HCT116 (cell line): Measurements from ENCODE around the gene RAD51AP2. TPM values are rescaled to one million over a fixed set of nuclear protein-coding genes. Genes with fewer than 3 reads are reported as not detected.

ENCODE experiments used
- ATAC-seq: fragments of 200-7000 bp; cut with Tn5 transposase; 2 replicates; pipeline ENCODE4 v1.9.1; 2020; ENCODE audit warnings: mild to moderate bottlenecking, moderate library complexity
- BruUV-seq: library from RNA; stranded (reverse); fragments of 400-500 nt; replicated peaks from 2 replicates; lab custom pipeline; 2021; lab: Mats Ljungman, UMichigan
- CTCF ChIA-PET: fragments of 300-600 bp; sonication (Branson Sonifier 250); formaldehyde crosslinking; loops from one replicate; lab custom pipeline; 2021; ENCODE audit warnings: antibody characterized with exemption; lab: Charles Lee
- POLR2A ChIA-PET: fragments of 300-600, 350-600 bp; sonication (Branson Sonifier 250); formaldehyde crosslinking; loops from one replicate; lab custom pipeline; 2021; ENCODE audit warnings: antibody characterized with exemption; lab: Charles Lee
- RAD21 ChIA-PET, 2 experiments: fragments of 300-600 bp; sonication (Branson Sonifier 250); formaldehyde crosslinking; loops; one replicate each; lab custom pipeline; 2023; ENCODE audit warnings: low total read pairs in 2 of 2; ENCODE audit not compliant: uncharacterized antibody in 2 of 2, unreplicated experiment in 2 of 2, low non-redundant PET in 1 of 2; lab: Charles Lee
- DNase-seq: peaks from one replicate; pipeline ENCODE4 v3.0.0-alpha.2; 2010; ENCODE audit warnings: low read depth, low spot score
- H2AFZ ChIP-seq: fragments of 200-600 bp; shearing (Covaris generic), sonication (generic); 2 replicates; pipeline ENCODE4 v1.6.1; 2017; ENCODE audit warnings: low read depth, mixed run types, mixed read lengths, antibody characterized with exemption, low read length; ENCODE audit not compliant: poor library complexity, severe bottlenecking
- H3K27ac ChIP-seq: 2 replicates; pipeline ENCODE4 v1.5.1; 2012; ENCODE audit warnings: low read depth, low read length
- H3K27me3 ChIP-seq: fragments of 200-600 bp; sonication (generic); 2 replicates; pipeline ENCODE4 v1.6.1; 2016; ENCODE audit warnings: mixed run types, low read length, mixed read lengths; ENCODE audit not compliant: insufficient read depth
- H3K36me3 ChIP-seq, 2 experiments: fragments of 200-500 bp in 1 of 2; fragments of 200-600 bp in 1 of 2; sonication (Bioruptor generic) in 1 of 2; sonication (generic) in 1 of 2; 2 replicates each; pipeline versions ENCODE4 v1.5.1 to v1.6.1; 2014 to 2016; ENCODE audit warnings: low read length in 2 of 2, inconsistent platforms in 1 of 2, mixed read lengths in 1 of 2, mixed run types in 1 of 2; ENCODE audit not compliant: insufficient read depth in 2 of 2, control insufficient read depth in 1 of 2
- H3K4me1 ChIP-seq, 2 experiments: fragments of 200-600 bp in 1 of 2; sonication (generic) in 1 of 2; 2 replicates each; pipeline versions ENCODE4 v1.5.1 to v1.6.1; 2012 to 2017; ENCODE audit warnings: low read length in 2 of 2, inconsistent platforms in 1 of 2, mild to moderate bottlenecking in 1 of 2, mixed read lengths in 1 of 2, mixed run types in 1 of 2, moderate library complexity in 1 of 2; ENCODE audit not compliant: insufficient read depth in 2 of 2, control insufficient read depth in 1 of 2
- H3K4me2 ChIP-seq: fragments of 200-600 bp; sonication (generic); 2 replicates; pipeline ENCODE4 v1.6.1; 2017; ENCODE audit warnings: mixed run types, low read length, mixed read lengths
- H3K4me3 ChIP-seq, 2 experiments: fragments of 200-600 bp in 1 of 2; sonication (generic) in 1 of 2; replicated peaks in 1 of 2; 2 replicates each; pipeline ENCODE4 v1.5.1; 2011 to 2016; ENCODE audit warnings: low read length in 2 of 2, control low read depth in 1 of 2, low read depth in 1 of 2, mild to moderate bottlenecking in 1 of 2, mixed read lengths in 1 of 2, mixed run types in 1 of 2
- H3K79me2 ChIP-seq: fragments of 200-600 bp; sonication (generic); 2 replicates; pipeline ENCODE4 v1.6.1; 2017; ENCODE audit warnings: mild to moderate bottlenecking, mixed run types, low read length, moderate library complexity, mixed read lengths; ENCODE audit not compliant: insufficient read depth
- H3K9ac ChIP-seq: fragments of 200-600 bp; sonication (generic); 2 replicates; pipeline ENCODE4 v1.6.1; 2016; ENCODE audit warnings: low read length, mixed read lengths
- H3K9me2 ChIP-seq: fragments of 200-600 bp; sonication (generic), shearing (Covaris generic); 2 replicates; pipeline ENCODE4 v1.6.1; 2017; ENCODE audit warnings: mixed run types, mild to moderate bottlenecking, moderate library complexity; ENCODE audit not compliant: insufficient read depth
- H3K9me3 ChIP-seq, 2 experiments: fragments of 200-500 bp in 1 of 2; fragments of 200-600 bp in 1 of 2; sonication (Bioruptor generic) in 1 of 2; sonication (generic) in 1 of 2; 2 replicates each; pipeline ENCODE4 v1.6.1; 2014 to 2017; ENCODE audit warnings: low read length in 2 of 2, mixed read lengths in 2 of 2, inconsistent platforms in 1 of 2, low read depth in 1 of 2, mild to moderate bottlenecking in 1 of 2, mixed run types in 1 of 2, moderate library complexity in 1 of 2; ENCODE audit not compliant: control insufficient read depth in 1 of 2, insufficient read depth in 1 of 2
- H4K20me1 ChIP-seq: fragments of 200-600 bp; sonication (generic), shearing (Covaris generic); 2 replicates; pipeline ENCODE4 v1.6.1; 2017; ENCODE audit warnings: mixed run types, mild to moderate bottlenecking, moderate library complexity; ENCODE audit not compliant: insufficient read depth
- CBX3 ChIP-seq: IDR thresholded peaks from 2 replicates; pipeline ENCODE4 v1.6.1; 2012; ENCODE audit warnings: low read depth
- CEBPB ChIP-seq: IDR thresholded peaks from 2 replicates; pipeline ENCODE4 v1.6.1; 2012; ENCODE audit warnings: low read depth
- EGR1 ChIP-seq: IDR thresholded peaks from 2 replicates; pipeline ENCODE4 v1.6.1; 2012; ENCODE audit warnings: low read depth
- EZH2phosphoT487 ChIP-seq: fragments of 200-600 bp; IDR thresholded peaks from 2 replicates; pipeline ENCODE4 v1.6.1; 2018; ENCODE audit warnings: antibody characterized with exemption, borderline replicate concordance
- FOSL1 ChIP-seq: IDR thresholded peaks from 2 replicates; pipeline ENCODE4 v1.6.1; 2012; ENCODE audit warnings: low read depth
- JUND ChIP-seq: IDR thresholded peaks from 2 replicates; pipeline ENCODE4 v1.6.1; 2012
- POLR2A ChIP-seq: IDR thresholded peaks from 2 replicates; pipeline ENCODE4 v1.7.0; 2011; ENCODE audit warnings: borderline replicate concordance; ENCODE audit not compliant: insufficient read depth, insufficient read length; ENCODE audit errors: extremely low read depth
- POLR2AphosphoS5 ChIP-seq: IDR thresholded peaks from 2 replicates; pipeline ENCODE4 v1.6.1; 2011; ENCODE audit warnings: mild to moderate bottlenecking, low read depth, low read length, moderate library complexity
- SP1 ChIP-seq: IDR thresholded peaks from 2 replicates; pipeline ENCODE4 v1.6.1; 2012; ENCODE audit warnings: low read depth
- TCF7L2 ChIP-seq: IDR thresholded peaks from 2 replicates; pipeline ENCODE4 v1.7.0; 2011; ENCODE audit warnings: borderline replicate concordance, inconsistent platforms; ENCODE audit not compliant: insufficient read depth, insufficient read length; ENCODE audit errors: extremely low read depth
- ZNF274 ChIP-seq: fragments of 200-500 bp; sonication (Bioruptor generic); IDR thresholded peaks from 2 replicates; pipeline ENCODE4 v1.6.1; 2014; ENCODE audit warnings: mild to moderate bottlenecking, low read depth, low read length, inconsistent platforms
- intact Hi-C: fragments of 100-400 bp; cut with micrococcal nuclease; formaldehyde crosslinking; loops from 2 replicates; pipeline ENCODE4 v1.10.0; 2022
- total RNA-seq: library from RNA; stranded (reverse); gene quantifications from one replicate; pipeline ENCODE4 v1.2.1, GENCODE V29; 2021; ENCODE audit not compliant: unreplicated experiment
- TF ChIP-seq, protein P1 (sequence below): IDR thresholded peaks from 2 replicates; pipeline ENCODE4 v1.6.1; 2012
- TF ChIP-seq, protein P2 (sequence below): IDR thresholded peaks from 2 replicates; pipeline ENCODE4 v1.6.1; 2012; ENCODE audit warnings: low read depth
- TF ChIP-seq, protein P3 (sequence below): IDR thresholded peaks from 2 replicates; pipeline ENCODE4 v1.6.1; 2011; ENCODE audit warnings: mild to moderate bottlenecking, low read length, moderate library complexity; ENCODE audit not compliant: insufficient replicate concordance; ENCODE audit errors: extremely low read depth

The RAD51AP2 gene
- total RNA-seq, 1 experiment from 2014 or later = 0.10 TPM

DNA sequence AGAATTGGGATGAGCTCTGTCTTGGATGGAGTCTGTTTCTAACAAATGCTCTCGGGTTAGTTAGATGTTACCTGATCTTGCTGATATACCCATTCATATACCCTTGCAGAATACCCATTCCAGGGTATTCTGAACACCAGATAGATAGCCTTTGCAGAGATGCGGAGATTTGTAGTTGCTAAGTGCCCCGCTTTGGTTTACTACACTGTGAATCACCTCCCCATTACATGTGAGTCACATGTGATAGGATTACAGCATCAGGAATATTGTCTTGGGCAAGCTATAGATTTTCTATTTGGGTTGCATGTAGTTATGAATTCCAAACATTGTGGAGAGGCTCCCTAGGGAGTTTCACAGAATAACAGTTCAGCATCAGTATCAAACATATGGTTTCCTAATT is 26.0 kb upstream of the RAD51AP2 start:
- H3K9me2 ChIP-seq = no peaks in the 10 kb centered on the region
- RAD21 ChIA-PET = no interaction called here
- no peaks in the 10 kb centered on the region for H3K79me2 ChIP-seq
- no peaks in the 10 kb centered on the region for H3K27me3 ChIP-seq
- H3K27ac ChIP-seq = no peak overlapping the region
- H3K9ac ChIP-seq = no peak overlapping the region
- ATAC-seq = no peak
- CTCF ChIA-PET = interaction anchor here (0.9 kb wide), 1 partner anchor 127 kb away, joined by 4 read pairs; no protein-coding TSS in a partner anchor
- intact Hi-C loops = no loop called here
- H3K9me3 ChIP-seq = no peaks in the 10 kb centered on the region
- peak; percentile 62 for TF ChIP-seq FOSL1
- no peak for TF ChIP-seq TCF7L2
- peak; percentile 23; the same call in 1 of the 2 replicates for TF ChIP-seq SP1
- TF ChIP-seq CBX3 = no peak
- TF ChIP-seq CEBPB = peak; percentile 47
- TF ChIP-seq EGR1 = no peak
- 0 out of 2 replicates have a peak, but pooled peaks have one; percentile 38 for TF ChIP-seq JUND
- no peak for TF ChIP-seq POLR2A
- no peak for DNase-seq
- H4K20me1 ChIP-seq = no peaks in the 10 kb centered on the region
- H3K36me3 ChIP-seq = no peaks in the 10 kb centered on the region
- POLR2A ChIA-PET = no interaction called here
- H3K4me1 ChIP-seq = peaks cover 8 to 41% of the 10 kb centered on the region in 2 experiments; a peak in 3 of 4 replicates
- peak overlapping the region; percentile 11 for H3K4me2 ChIP-seq
- no peak overlapping the region for H2AFZ ChIP-seq
- no peak overlapping the region for H3K4me3 ChIP-seq
- no TSS peak for BruUV-seq

DNA sequence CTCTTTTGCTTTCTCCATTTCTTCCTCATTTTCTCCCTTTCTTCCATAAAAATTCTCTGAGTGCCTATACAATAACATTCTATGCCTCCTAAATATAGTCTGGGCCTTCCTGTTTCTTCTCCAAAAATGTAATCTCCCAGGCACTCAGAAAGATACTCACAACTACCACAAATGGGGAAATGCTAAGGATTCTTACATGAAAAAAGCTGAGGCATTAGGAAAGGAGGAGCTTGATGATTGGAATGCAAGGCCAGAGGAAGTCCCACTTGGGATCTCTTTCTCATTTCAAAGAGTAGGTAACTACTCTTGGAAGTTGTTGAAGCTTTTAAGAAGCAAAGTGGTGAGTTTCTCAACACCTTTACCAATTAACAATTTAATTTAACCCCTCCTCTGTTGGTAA is 25.6 kb upstream of the RAD51AP2 start:
- Histone ChIP-seq H3K79me2 (no peaks in the 10 kb centered on the region), H2AFZ (no peak overlapping the region), H4K20me1 (no peaks in the 10 kb centered on the region), H3K4me1 (peaks cover 10 to 45% of the 10 kb centered on the region in 2 experiments; a peak in 3 of 4 replicates), H3K36me3 (no peaks in the 10 kb centered on the region), H3K9ac (no peak overlapping the region), H3K4me3 (no peak overlapping the region), H3K9me3 (no peaks in the 10 kb centered on the region), H3K9me2 (no peaks in the 10 kb centered on the region)
- ATAC-seq = no peak
- RAD21 ChIA-PET = no interaction called here
- CTCF ChIA-PET = interaction anchor here (0.9 kb wide), 1 partner anchor 127 kb away, joined by 4 read pairs; no protein-coding TSS in a partner anchor
- POLR2A ChIA-PET = no interaction called here
- no peak for DNase-seq
- intact Hi-C loops = no loop called here
- TF ChIP-seq POLR2A = no peak
- TF ChIP-seq, protein P1, sequence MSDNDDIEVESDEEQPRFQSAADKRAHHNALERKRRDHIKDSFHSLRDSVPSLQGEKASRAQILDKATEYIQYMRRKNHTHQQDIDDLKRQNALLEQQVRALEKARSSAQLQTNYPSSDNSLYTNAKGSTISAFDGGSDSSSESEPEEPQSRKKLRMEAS = no peak
- no peak for TF ChIP-seq JUND
- TF ChIP-seq, protein P2, sequence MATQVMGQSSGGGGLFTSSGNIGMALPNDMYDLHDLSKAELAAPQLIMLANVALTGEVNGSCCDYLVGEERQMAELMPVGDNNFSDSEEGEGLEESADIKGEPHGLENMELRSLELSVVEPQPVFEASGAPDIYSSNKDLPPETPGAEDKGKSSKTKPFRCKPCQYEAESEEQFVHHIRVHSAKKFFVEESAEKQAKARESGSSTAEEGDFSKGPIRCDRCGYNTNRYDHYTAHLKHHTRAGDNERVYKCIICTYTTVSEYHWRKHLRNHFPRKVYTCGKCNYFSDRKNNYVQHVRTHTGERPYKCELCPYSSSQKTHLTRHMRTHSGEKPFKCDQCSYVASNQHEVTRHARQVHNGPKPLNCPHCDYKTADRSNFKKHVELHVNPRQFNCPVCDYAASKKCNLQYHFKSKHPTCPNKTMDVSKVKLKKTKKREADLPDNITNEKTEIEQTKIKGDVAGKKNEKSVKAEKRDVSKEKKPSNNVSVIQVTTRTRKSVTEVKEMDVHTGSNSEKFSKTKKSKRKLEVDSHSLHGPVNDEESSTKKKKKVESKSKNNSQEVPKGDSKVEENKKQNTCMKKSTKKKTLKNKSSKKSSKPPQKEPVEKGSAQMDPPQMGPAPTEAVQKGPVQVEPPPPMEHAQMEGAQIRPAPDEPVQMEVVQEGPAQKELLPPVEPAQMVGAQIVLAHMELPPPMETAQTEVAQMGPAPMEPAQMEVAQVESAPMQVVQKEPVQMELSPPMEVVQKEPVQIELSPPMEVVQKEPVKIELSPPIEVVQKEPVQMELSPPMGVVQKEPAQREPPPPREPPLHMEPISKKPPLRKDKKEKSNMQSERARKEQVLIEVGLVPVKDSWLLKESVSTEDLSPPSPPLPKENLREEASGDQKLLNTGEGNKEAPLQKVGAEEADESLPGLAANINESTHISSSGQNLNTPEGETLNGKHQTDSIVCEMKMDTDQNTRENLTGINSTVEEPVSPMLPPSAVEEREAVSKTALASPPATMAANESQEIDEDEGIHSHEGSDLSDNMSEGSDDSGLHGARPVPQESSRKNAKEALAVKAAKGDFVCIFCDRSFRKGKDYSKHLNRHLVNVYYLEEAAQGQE = no peak
- no peak for TF ChIP-seq ZNF274
- TF ChIP-seq FOSL1 = no peak
- TF ChIP-seq CEBPB = no peak
- TF ChIP-seq, protein P3, sequence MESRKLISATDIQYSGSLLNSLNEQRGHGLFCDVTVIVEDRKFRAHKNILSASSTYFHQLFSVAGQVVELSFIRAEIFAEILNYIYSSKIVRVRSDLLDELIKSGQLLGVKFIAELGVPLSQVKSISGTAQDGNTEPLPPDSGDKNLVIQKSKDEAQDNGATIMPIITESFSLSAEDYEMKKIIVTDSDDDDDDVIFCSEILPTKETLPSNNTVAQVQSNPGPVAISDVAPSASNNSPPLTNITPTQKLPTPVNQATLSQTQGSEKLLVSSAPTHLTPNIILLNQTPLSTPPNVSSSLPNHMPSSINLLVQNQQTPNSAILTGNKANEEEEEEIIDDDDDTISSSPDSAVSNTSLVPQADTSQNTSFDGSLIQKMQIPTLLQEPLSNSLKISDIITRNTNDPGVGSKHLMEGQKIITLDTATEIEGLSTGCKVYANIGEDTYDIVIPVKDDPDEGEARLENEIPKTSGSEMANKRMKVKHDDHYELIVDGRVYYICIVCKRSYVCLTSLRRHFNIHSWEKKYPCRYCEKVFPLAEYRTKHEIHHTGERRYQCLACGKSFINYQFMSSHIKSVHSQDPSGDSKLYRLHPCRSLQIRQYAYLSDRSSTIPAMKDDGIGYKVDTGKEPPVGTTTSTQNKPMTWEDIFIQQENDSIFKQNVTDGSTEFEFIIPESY = no peak
- TF ChIP-seq EZH2phosphoT487 = no peak
- TF ChIP-seq POLR2AphosphoS5 = no peak
- TF ChIP-seq SP1 = no peak
- TF ChIP-seq, all 23 proteins: peak for 0
- Histone ChIP-seq H3K27me3 (no peaks in the 10 kb centered on the region), H3K27ac (no peak overlapping the region), H3K4me2 (peak overlapping the region; percentile 11)
- BruUV-seq = no TSS peak
